Tibial artery (tissue), 4 donors: Measurements from ENCODE around the gene TFEB.

Experiments used
- DNase-seq, 2 donors: peaks; one replicate each; pipeline ENCODE4 v3.0.0-alpha.2; 2019
- H3K27ac ChIP-seq, 2 donors: fragments of 200-600 bp; sonication (generic) in 1 of 2; 1 replicate in 1 of 2; 2 replicates in 1 of 2; pipeline ENCODE4 v1.5.1; 2018 to 2019; ENCODE audit warnings: mild to moderate bottlenecking in 1 of 2
- H3K27me3 ChIP-seq, 2 donors: fragments of 200-600 bp; sonication (generic) in 1 of 2; one replicate each; pipeline versions ENCODE4 v1.5.1 to v1.6.0; 2016 to 2019
- H3K36me3 ChIP-seq, 3 donors: fragments of 200-600 bp; sonication (generic) in 2 of 3; one replicate each; pipeline ENCODE4 v1.5.1; 2016 to 2019; ENCODE audit warnings: mild to moderate bottlenecking in 2 of 3
- H3K4me1 ChIP-seq, 4 donors: fragments of 200-600 bp; sonication (generic) in 2 of 4; 1 replicate in 3 of 4; 2 replicates in 1 of 4; pipeline ENCODE4 v1.5.1; 2016 to 2019
- H3K4me3 ChIP-seq, 2 donors: fragments of 200-600 bp; sonication (generic) in 1 of 2; 1 replicate in 1 of 2; 2 replicates in 1 of 2; pipeline ENCODE4 v1.5.1; 2018 to 2019; ENCODE audit warnings: mild to moderate bottlenecking in 2 of 2
- H3K9me3 ChIP-seq, 3 donors: fragments of 200-600 bp; sonication (generic) in 1 of 3; one replicate each; pipeline ENCODE4 v1.5.1; 2016 to 2019
- intact Hi-C: fragments of 100-400 bp; cut with DNase I; formaldehyde crosslinking; loops from one replicate; pipeline ENCODE4 v1.15.0; 2023; ENCODE audit warnings: low total_unique reads
- TF ChIP-seq, protein P1 (sequence below), 2 experiments: fragments of 200-600 bp in 1 of 2; fragments of 450-650 bp in 1 of 2; IDR thresholded peaks; one replicate each; pipeline ENCODE4 v1.5.1; 2017 to 2019; ENCODE audit warnings: antibody characterized with exemption in 2 of 2, mild to moderate bottlenecking in 1 of 2, moderate library complexity in 1 of 2

The TFEB gene

DNA sequence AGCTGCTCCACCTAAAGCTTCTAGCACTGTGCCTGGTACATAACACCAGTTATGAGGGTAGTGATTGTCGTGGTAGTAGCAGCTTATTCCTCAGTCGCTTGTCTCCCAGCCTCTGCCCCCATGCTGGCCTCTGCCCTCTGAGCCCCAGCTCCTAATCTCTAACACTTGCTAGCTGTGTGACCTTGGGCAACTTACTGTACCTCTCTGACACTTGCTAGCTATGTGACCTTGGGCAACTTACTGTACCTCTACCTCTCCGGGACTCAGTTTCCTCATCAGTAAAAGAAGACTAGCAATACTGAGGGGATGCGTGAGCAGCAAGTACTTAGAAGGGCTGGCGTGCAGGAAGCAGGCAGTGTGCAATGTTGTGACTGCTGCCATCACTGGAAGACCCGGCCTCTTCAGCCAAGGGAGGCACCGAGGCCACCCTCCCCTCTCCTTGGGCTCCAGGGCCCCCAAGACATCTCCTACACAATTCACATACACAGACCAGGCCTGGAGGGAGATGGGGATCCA lies 87.3 kb downstream of the TFEB start:
- Histone ChIP-seq H3K4me1 (no peaks in the 10 kb centered on the region), H3K36me3 (peaks cover 0 to 11% (median 0%) of the 10 kb centered on the region in 3 donors), H3K9me3 (no peaks in the 10 kb centered on the region), H3K27ac (no peak overlapping the region), H3K27me3 (peaks cover 0 to 40% of the 10 kb centered on the region in 2 donors), H3K4me3 (no peak overlapping the region)
- DNase-seq = peak in 1 of 2 donors; percentile 0
- intact Hi-C loops = no loop called here
- TF ChIP-seq, protein P1, sequence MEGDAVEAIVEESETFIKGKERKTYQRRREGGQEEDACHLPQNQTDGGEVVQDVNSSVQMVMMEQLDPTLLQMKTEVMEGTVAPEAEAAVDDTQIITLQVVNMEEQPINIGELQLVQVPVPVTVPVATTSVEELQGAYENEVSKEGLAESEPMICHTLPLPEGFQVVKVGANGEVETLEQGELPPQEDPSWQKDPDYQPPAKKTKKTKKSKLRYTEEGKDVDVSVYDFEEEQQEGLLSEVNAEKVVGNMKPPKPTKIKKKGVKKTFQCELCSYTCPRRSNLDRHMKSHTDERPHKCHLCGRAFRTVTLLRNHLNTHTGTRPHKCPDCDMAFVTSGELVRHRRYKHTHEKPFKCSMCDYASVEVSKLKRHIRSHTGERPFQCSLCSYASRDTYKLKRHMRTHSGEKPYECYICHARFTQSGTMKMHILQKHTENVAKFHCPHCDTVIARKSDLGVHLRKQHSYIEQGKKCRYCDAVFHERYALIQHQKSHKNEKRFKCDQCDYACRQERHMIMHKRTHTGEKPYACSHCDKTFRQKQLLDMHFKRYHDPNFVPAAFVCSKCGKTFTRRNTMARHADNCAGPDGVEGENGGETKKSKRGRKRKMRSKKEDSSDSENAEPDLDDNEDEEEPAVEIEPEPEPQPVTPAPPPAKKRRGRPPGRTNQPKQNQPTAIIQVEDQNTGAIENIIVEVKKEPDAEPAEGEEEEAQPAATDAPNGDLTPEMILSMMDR (IDR thresholded peaks at IDR 0.05) = no peak

GRCh38 chr6:41647061-41647511 lies 88.3 kb downstream of the TFEB start:
- peaks cover 0 to 11% (median 0%) of the 10 kb centered on the region in 3 donors for H3K36me3 ChIP-seq
- TF ChIP-seq, protein P1 (IDR thresholded peaks at IDR 0.05) = no peak
- intact Hi-C loops = no loop called here
- H3K27me3 ChIP-seq = peaks cover 0 to 41% of the 10 kb centered on the region in 2 donors
- H3K4me1 ChIP-seq = no peaks in the 10 kb centered on the region
- DNase-seq = peak in 1 of 2 donors; percentile 28
- H3K4me3 ChIP-seq = no peak overlapping the region
- H3K9me3 ChIP-seq = no peaks in the 10 kb centered on the region
- no peak overlapping the region for H3K27ac ChIP-seq

- Histone ChIP-seq H3K27ac (no peak overlapping the region), H3K36me3 (peaks cover 0 to 11% (median 0%) of the 10 kb centered on the region in 3 donors), H3K9me3 (no peaks in the 10 kb centered on the region), H3K4me3 (no peak overlapping the region), H3K27me3 (peaks cover 0 to 38% of the 10 kb centered on the region in 2 donors), H3K4me1 (no peaks in the 10 kb centered on the region)
- TF ChIP-seq, protein P1 (IDR thresholded peaks at IDR 0.05) = no peak
- intact Hi-C loops = no loop called here
- peak in 1 of 2 donors; percentile 48 for DNase-seq
These were observed 89.2 kb downstream of the TFEB start for GRCh38 chr6:41646026-41646795.

GRCh38 chr6:41645007-41645618 lies 90.3 kb downstream of the TFEB start:
- Histone ChIP-seq H3K4me3 (no peak overlapping the region), H3K9me3 (no peaks in the 10 kb centered on the region), H3K4me1 (peaks cover 0 to 4% (median 0%) of the 10 kb centered on the region in 4 donors), H3K27ac (no peak overlapping the region), H3K36me3 (peaks cover 0 to 11% (median 0%) of the 10 kb centered on the region in 3 donors), H3K27me3 (peaks cover 0 to 44% of the 10 kb centered on the region in 2 donors)
- TF ChIP-seq, protein P1 (IDR thresholded peaks at IDR 0.05) = no peak
- DNase-seq = peak in 1 of 2 donors; percentile 50
- intact Hi-C loops = no loop called here

- Histone ChIP-seq H3K27me3 (peaks cover 0 to 50% of the 10 kb centered on the region in 2 donors), H3K9me3 (no peaks in the 10 kb centered on the region), H3K4me1 (peaks cover 0 to 11% (median 0%) of the 10 kb centered on the region in 4 donors), H3K4me3 (no peak overlapping the region), H3K36me3 (peaks cover 0 to 9% (median 0%) of the 10 kb centered on the region in 3 donors), H3K27ac (no peak overlapping the region)
- TF ChIP-seq, protein P1 (IDR thresholded peaks at IDR 0.05) = no peak
- intact Hi-C loops = no loop called here
- peak in 1 of 2 donors; percentile 51 for DNase-seq
These were observed 91.0 kb downstream of the TFEB start for GRCh38 chr6:41644297-41644879.
